Tibial artery (tissue), 4 donors: ENCODE data around the gene PCSK5.
"Not testable (repeated sequence)": the region's sequence is repeated elsewhere in the genome, so short reads cannot be mapped to it uniquely, and the experiment has no call there.

Experiments
- DNase-seq, 2 donors: peaks; one replicate each; pipeline ENCODE4 v3.0.0-alpha.2; 2019
- H3K27ac ChIP-seq, 2 donors: fragments of 200-600 bp; sonication (generic) in 1 of 2; 1 replicate in 1 of 2; 2 replicates in 1 of 2; pipeline ENCODE4 v1.5.1; 2018 to 2019; ENCODE audit warnings: mild to moderate bottlenecking in 1 of 2
- H3K27me3 ChIP-seq, 2 donors: fragments of 200-600 bp; sonication (generic) in 1 of 2; one replicate each; pipeline versions ENCODE4 v1.5.1 to v1.6.0; 2016 to 2019
- H3K36me3 ChIP-seq, 3 donors: fragments of 200-600 bp; sonication (generic) in 2 of 3; one replicate each; pipeline ENCODE4 v1.5.1; 2016 to 2019; ENCODE audit warnings: mild to moderate bottlenecking in 2 of 3
- H3K4me1 ChIP-seq, 4 donors: fragments of 200-600 bp; sonication (generic) in 2 of 4; 1 replicate in 3 of 4; 2 replicates in 1 of 4; pipeline ENCODE4 v1.5.1; 2016 to 2019
- H3K4me3 ChIP-seq, 2 donors: fragments of 200-600 bp; sonication (generic) in 1 of 2; 1 replicate in 1 of 2; 2 replicates in 1 of 2; pipeline ENCODE4 v1.5.1; 2018 to 2019; ENCODE audit warnings: mild to moderate bottlenecking in 2 of 2
- H3K9me3 ChIP-seq, 3 donors: fragments of 200-600 bp; sonication (generic) in 1 of 3; one replicate each; pipeline ENCODE4 v1.5.1; 2016 to 2019
- intact Hi-C: fragments of 100-400 bp; cut with DNase I; formaldehyde crosslinking; loops from one replicate; pipeline ENCODE4 v1.15.0; 2023; ENCODE audit warnings: low total_unique reads
- TF ChIP-seq, protein P1 (sequence below), 2 experiments: fragments of 200-600 bp in 1 of 2; fragments of 450-650 bp in 1 of 2; IDR thresholded peaks; one replicate each; pipeline ENCODE4 v1.5.1; 2017 to 2019; ENCODE audit warnings: antibody characterized with exemption in 2 of 2, mild to moderate bottlenecking in 1 of 2, moderate library complexity in 1 of 2

The PCSK5 gene

DNA sequence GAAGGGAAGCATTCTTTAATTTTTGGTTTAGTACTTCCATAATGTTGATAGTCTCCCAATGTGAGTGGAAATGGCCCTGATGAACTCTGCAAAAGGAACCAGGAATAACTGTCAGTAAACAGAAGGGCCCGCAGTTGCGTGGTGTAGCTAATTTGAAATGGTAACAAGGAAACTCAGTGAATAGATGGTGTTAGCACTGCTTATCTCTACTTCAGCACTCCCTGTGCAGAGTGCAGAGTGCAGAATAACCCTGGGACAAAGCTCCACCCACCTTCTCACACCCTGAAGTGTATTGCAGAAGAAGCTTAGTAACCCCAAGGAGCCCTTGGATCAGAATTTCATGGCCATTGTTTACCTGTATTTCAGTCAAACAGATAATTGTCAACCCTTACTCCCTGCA lies 158.9 kb downstream of the PCSK5 start:
- TF ChIP-seq, protein P1, sequence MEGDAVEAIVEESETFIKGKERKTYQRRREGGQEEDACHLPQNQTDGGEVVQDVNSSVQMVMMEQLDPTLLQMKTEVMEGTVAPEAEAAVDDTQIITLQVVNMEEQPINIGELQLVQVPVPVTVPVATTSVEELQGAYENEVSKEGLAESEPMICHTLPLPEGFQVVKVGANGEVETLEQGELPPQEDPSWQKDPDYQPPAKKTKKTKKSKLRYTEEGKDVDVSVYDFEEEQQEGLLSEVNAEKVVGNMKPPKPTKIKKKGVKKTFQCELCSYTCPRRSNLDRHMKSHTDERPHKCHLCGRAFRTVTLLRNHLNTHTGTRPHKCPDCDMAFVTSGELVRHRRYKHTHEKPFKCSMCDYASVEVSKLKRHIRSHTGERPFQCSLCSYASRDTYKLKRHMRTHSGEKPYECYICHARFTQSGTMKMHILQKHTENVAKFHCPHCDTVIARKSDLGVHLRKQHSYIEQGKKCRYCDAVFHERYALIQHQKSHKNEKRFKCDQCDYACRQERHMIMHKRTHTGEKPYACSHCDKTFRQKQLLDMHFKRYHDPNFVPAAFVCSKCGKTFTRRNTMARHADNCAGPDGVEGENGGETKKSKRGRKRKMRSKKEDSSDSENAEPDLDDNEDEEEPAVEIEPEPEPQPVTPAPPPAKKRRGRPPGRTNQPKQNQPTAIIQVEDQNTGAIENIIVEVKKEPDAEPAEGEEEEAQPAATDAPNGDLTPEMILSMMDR (IDR thresholded peaks at IDR 0.05): no peak
- Histone ChIP-seq H3K4me1 (peaks cover 0 to 3% (median 1%) of the 10 kb centered on the region in 4 donors), H3K4me3 (no peak overlapping the region), H3K9me3 (no peaks in the 10 kb centered on the region), H3K36me3 (peaks cover 0 to 6% (median 0%) of the 10 kb centered on the region in 3 donors), H3K27me3 (no peaks in the 10 kb centered on the region), H3K27ac (no peak overlapping the region)
- intact Hi-C loops: no loop called here
- DNase-seq: no peak

DNA sequence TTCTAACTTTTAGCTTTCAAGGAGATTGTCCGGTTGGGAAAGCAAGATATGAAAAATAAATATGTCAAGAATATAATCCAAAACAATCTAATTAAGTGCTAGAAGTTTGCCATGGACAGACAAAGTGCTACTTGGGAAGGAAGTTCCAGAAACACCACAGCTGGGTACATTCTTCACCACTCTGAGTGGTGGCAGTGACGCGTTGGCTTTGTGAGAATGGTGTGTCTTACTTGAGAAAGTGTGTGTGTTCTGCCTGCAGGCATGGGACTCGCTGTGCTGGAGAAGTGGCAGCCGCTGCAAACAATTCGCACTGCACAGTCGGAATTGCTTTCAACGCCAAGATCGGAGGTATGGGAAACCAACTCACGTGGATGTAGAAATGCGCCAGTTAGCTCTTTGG lies 177.2 kb downstream of the PCSK5 start:
- no peaks in the 10 kb centered on the region for H3K4me1 ChIP-seq
- no peaks in the 10 kb centered on the region for H3K27me3 ChIP-seq
- no peak overlapping the region for H3K4me3 ChIP-seq
- peaks cover 8 to 13% (median 9%) of the 10 kb centered on the region in 3 donors for H3K36me3 ChIP-seq
- no peaks in the 10 kb centered on the region for H3K9me3 ChIP-seq
- TF ChIP-seq, protein P1 (IDR thresholded peaks at IDR 0.05): no peak
- intact Hi-C loops: no loop called here
- H3K27ac ChIP-seq: no peak overlapping the region
- DNase-seq: no peak

DNA sequence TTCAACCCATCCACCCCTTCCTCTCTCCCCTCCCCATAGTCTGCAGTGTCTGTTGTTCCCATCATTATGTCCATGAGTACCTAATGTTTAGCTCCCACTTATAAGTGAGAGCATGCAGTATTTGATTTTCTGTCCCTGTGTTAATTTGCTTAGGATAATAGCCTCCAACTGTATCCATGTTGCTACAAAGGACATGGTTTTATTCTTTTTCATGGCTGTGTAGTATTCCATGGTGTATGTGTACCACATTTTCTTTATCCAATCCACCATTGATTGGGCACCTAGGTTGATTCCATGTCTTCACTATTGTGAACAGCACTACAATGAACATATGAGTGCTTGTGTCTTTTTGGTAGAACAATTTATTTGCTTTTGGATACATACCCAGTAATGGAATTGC lies 187.1 kb downstream of the PCSK5 start:
- Histone ChIP-seq H3K36me3 (peaks cover 10 to 28% (median 26%) of the 10 kb centered on the region in 3 donors), H3K27ac (no peak overlapping the region), H3K4me1 (peaks cover 0 to 11% (median 0%) of the 10 kb centered on the region in 4 donors), H3K9me3 (peaks cover 0 to 3% (median 0%) of the 10 kb centered on the region in 3 donors), H3K27me3 (no peaks in the 10 kb centered on the region), H3K4me3 (no peak overlapping the region)
- TF ChIP-seq, protein P1 (IDR thresholded peaks at IDR 0.05): no peak
- DNase-seq: no peak
- intact Hi-C loops: no loop called here

DNA sequence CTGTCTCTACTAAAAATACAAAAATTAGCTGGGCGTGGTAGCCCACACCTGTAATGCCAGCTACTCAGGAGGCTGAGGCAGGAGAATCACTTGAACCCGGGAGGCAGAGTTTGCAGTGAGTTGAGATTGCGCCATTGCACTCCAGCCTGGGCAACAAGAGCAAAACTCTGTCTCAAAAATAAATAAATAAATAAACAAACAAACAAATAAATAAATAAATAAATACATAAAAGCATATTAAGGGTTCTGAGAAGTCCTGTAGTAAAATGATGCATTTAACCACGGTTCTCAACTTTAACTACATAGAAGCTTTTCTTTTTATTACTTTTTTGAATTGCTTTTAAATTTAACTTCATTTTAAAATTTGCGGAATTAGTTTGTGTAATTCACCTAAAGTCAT lies 190.8 kb downstream of the PCSK5 start:
- H3K4me1 ChIP-seq: peaks cover 0 to 11% (median 0%) of the 10 kb centered on the region in 4 donors
- H3K27ac ChIP-seq, H3K9me3 ChIP-seq, intact Hi-C loops, DNase-seq, H3K27me3 ChIP-seq, H3K4me3 ChIP-seq: not testable (repeated sequence)
- H3K36me3 ChIP-seq: peaks cover 0 to 12% (median 12%) of the 10 kb centered on the region in 3 donors

DNA sequence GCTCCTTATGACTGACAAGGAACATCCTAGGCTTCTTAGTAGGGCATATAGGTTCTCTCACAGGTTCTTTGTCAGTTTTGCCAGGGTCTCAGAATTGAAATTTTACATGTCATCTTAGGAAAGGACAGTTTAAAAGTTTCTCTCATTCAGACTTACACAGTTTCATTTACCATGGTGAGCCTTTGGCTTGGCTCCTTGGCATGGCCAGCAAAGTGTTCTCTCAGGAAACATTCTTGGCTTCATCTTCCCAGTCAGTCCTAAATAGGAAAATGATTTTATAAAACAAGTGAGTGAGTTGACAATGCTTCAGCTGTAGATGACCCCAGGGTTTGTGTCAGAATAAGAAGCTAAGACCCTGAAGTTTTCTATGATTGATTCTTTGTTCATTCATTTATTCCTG lies 191.6 kb downstream of the PCSK5 start:
- TF ChIP-seq, protein P1 (IDR thresholded peaks at IDR 0.05): no peak
- no peaks in the 10 kb centered on the region for H3K27me3 ChIP-seq
- H3K27ac ChIP-seq: no peak overlapping the region
- peaks cover 0 to 3% (median 0%) of the 10 kb centered on the region in 3 donors for H3K9me3 ChIP-seq
- H3K4me1 ChIP-seq: peaks cover 0 to 11% (median 0%) of the 10 kb centered on the region in 4 donors
- intact Hi-C loops: no loop called here
- no peak overlapping the region for H3K4me3 ChIP-seq
- DNase-seq: no peak
- peaks cover 0 to 12% (median 9%) of the 10 kb centered on the region in 3 donors for H3K36me3 ChIP-seq

DNA sequence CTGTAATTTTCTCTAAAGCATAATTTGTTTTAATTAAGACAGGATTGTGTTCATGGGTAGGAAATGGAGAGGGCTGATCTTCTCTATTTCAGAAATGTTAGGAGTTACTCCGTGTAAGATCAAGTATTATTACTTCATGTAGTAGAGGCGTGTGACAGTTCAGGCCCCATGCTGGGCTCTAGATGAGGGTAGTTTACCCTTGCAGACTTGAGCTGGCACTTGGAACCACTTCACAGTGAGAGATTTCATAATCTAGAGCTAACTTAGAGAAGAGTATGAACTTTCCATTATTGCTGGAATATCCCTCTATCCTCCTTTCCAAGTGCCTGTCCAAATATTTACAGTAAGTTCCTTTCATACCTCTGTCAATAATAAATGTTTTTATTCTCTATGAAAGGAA lies 195.1 kb downstream of the PCSK5 start:
- intact Hi-C loops: no loop called here
- DNase-seq: no peak
- H3K4me1 ChIP-seq: peaks cover 0 to 11% (median 0%) of the 10 kb centered on the region in 4 donors
- no peaks in the 10 kb centered on the region for H3K9me3 ChIP-seq
- H3K36me3 ChIP-seq: no peaks in the 10 kb centered on the region
- TF ChIP-seq, protein P1 (IDR thresholded peaks at IDR 0.05): no peak
- H3K27me3 ChIP-seq: no peaks in the 10 kb centered on the region
- H3K27ac ChIP-seq: no peak overlapping the region
- H3K4me3 ChIP-seq: no peak overlapping the region
